Heart right ventricle (tissue), 16 donors: ENCODE data around the gene HPGDS. TPM values are rescaled to one million over a fixed set of nuclear protein-coding genes. Genes with fewer than 3 reads are reported as not detected.

Source experiments
- ATAC-seq, 8 donors: fragments of 200-7000 bp; cut with Tn5 transposase; one replicate each; pipeline ENCODE4 v1.9.1; 2020; ENCODE audit warnings: mild to moderate bottlenecking in 8 of 8, moderate library complexity in 8 of 8, moderate number of reproducible peaks in 1 of 8
- DNase-seq, 2 donors: peaks; one replicate each; pipeline ENCODE4 v3.0.0-alpha.2; 2020
- H3K27ac ChIP-seq, 10 donors: fragments of 200-600 bp; sonication (generic) in 2 of 10; one replicate each; pipeline versions ENCODE4 v1.5.0 to v1.8.0; 2020 to 2022; ENCODE audit warnings: mild to moderate bottlenecking in 3 of 10
- H3K27me3 ChIP-seq, 7 donors: fragments of 200-600 bp; one replicate each; pipeline ENCODE4 v1.8.0; 2021 to 2022; ENCODE audit warnings: mild to moderate bottlenecking in 2 of 7
- H3K36me3 ChIP-seq, 9 donors: fragments of 200-600 bp; sonication (generic) in 1 of 9; one replicate each; pipeline versions ENCODE4 v1.5.0 to v1.8.0; 2020 to 2022; ENCODE audit warnings: mild to moderate bottlenecking in 2 of 9
- H3K4me1 ChIP-seq, 9 donors: fragments of 200-600 bp; sonication (generic) in 1 of 9; one replicate each; pipeline versions ENCODE4 v1.5.0 to v1.8.0; 2020 to 2022; ENCODE audit warnings: mild to moderate bottlenecking in 4 of 9
- H3K4me3 ChIP-seq, 10 donors: fragments of 200-600 bp; sonication (generic) in 2 of 10; one replicate each; pipeline versions ENCODE4 v1.5.0 to v1.8.0; 2020 to 2022; ENCODE audit warnings: mild to moderate bottlenecking in 7 of 10, moderate library complexity in 2 of 10
- H3K9me3 ChIP-seq, 11 donors: fragments of 200-600 bp in 10 of 11; sonication (generic) in 2 of 11; one replicate each; pipeline versions ENCODE4 v1.5.0 to v1.8.0; 2013 to 2022; ENCODE audit warnings: mild to moderate bottlenecking in 2 of 11, control low read depth in 1 of 11, moderate library complexity in 1 of 11
- CTCF ChIP-seq, 9 donors: fragments of 200-600 bp; sonication (generic) in 2 of 9; IDR thresholded peaks; one replicate each; pipeline versions ENCODE4 v1.5.0 to v1.8.0; 2021 to 2022; ENCODE audit warnings: antibody characterized with exemption in 9 of 9, mild to moderate bottlenecking in 5 of 9, moderate library complexity in 1 of 9
- WGBS, 2 donors: extraction: QIAGEN DNeasy Blood & Tissue Kit; methylation state at CpG; one replicate each; pipeline ENCODE4 v1.1.7; 2013; ENCODE audit warnings: inconsistent platforms in 1 of 2; 5-methylcytosine and 5-hydroxymethylcytosine counted together
- intact Hi-C, 10 donors: fragments of 100-400 bp; cut with DNase I; formaldehyde crosslinking; loops; one replicate each; pipeline versions ENCODE4 v1.11.1 to v1.14.2; 2022
- polyA plus RNA-seq, 2 donors: library from polyadenylated mRNA; stranded (reverse); fragments of 200-250 nt; gene quantifications; one replicate each; pipeline ENCODE4 v1.2.3, GENCODE V29; 2013
- total RNA-seq, 10 donors: library from RNA; stranded (reverse); fragmentation: NEBNext Ultra II Directional in 3 of 10; extraction: Animal tissue kit (Norgen Biotek cat#: 25700) in 3 of 10; gene quantifications; one replicate each; pipeline versions ENCODE4 v1.2.1 to v1.2.4, GENCODE V29; 2021 to 2023
- donor health status: Arrhythmogenic right ventricular cardiomyopathy.
- donor health status: ischemic (EF 13 %, LVEDD 7.1; RV severe dilation, severe dysfunction).
- donor health status: healthy with polysubstance abuse.
- donor health status: DM: no; HTN: yes; CAD: no.
- donor health status: DM: no; HTN: no; CAD: no.
- donor health status: ischemic (EF 25% LVEDD 6.9; RV normal size, moderate dysfunction).
- donor health status: ischemic (EF 25% LVEDD 5.7; RV mildly dilated, moderate dysfunction).
- donor health status: healthy.
- donor health status: DM: yes; HTN: yes; CAD: no.
- donor health status: Ischemic cardiomyopathy.
- donor health status: ischemic (EF 35%, LVEDD 5.7; RV mildly dilated, moderate dysfunction).
- donor health status: nonischemic (EF 11% LVEDD 7.7; RV severe dilation, severe dysfunction).
- donor health status: DM: yes; HTN: yes; CAD: no.
- donor health status: PGD.
- donor health status: ischemic (EF 29% LVEDD 5.4; RV normal size, mild dysfunction).
- donor health status: nonischemic (EF 23%, LVEDD 6.1; RV moderate dilation, normal function).

HPGDS gene
- total and polyA plus RNA-seq, 12 donors, result 0.13 to 3.0 (median 1.0) TPM

DNA sequence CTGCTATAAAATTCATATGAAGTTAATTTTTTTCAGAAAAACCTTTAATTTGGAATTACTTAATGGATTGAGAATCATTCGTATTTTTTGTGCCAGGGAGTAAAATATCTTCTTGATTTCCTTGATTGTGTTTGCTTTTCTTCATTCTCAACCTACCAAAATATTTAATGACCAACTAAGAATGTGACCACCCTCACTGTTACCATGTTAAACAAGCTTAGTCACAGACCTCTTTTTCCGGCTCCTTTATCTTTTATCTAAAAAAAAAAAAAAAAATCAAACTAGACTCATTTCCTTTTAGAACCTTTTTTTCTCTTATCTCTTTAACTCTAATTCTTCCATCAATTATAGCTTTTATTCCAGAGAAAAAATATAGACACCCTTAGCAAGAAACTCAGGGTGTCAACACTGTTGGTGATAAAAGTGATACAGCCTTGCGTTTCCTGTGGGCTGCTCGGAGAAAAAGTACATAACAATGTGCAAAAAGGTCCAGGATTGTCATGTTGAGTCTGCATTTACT lies 20.6 kb upstream of the HPGDS start:
- Histone ChIP-seq H3K4me3 (no peak overlapping the region), H3K9me3 (peaks cover 0 to 17% (median 0%) of the 10 kb centered on the region in 11 donors), H3K27ac (no peak overlapping the region), H3K4me1 (no peaks in the 10 kb centered on the region), H3K27me3 (no peaks in the 10 kb centered on the region), H3K36me3 (no peaks in the 10 kb centered on the region)
- WGBS, 2 donors, result 72 to 83% methylated on average over 4 of the region's 4 CpGs
- intact Hi-C loops, result no loop called here
- no peak for DNase-seq
- no peak for TF ChIP-seq CTCF (IDR thresholded peaks at IDR 0.05)
- ATAC-seq, result no peak

DNA sequence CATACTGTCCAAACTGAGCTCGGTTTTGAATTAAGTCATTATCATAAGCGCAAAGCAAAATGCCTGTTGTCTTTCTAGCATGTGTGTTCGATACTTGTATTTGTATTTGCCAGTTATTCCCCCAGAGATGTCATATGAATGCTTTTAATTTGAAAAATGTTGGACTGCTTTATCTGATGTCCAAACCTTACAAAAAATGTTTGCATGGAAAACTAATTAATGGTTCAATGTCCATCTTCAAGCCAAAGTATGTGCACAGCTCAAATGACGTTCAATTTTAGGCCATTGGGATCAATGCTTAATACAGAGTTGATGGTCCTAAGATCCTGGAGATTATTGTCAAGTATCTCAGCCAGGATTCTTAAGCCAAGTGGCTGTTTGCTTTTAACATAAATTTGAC lies 17.2 kb upstream of the HPGDS start:
- no peaks in the 10 kb centered on the region for H3K4me1 ChIP-seq
- intact Hi-C loops, result no loop called here
- H3K27ac ChIP-seq, result no peak overlapping the region
- WGBS, 2 donors, result 67 to 71% methylated on average over 4 of the region's 4 CpGs
- DNase-seq (no peak), ATAC-seq (no peak)
- H3K36me3 ChIP-seq, result no peaks in the 10 kb centered on the region
- H3K27me3 ChIP-seq, result no peaks in the 10 kb centered on the region
- H3K4me3 ChIP-seq, result no peak overlapping the region
- no peaks in the 10 kb centered on the region for H3K9me3 ChIP-seq
- TF ChIP-seq CTCF (IDR thresholded peaks at IDR 0.05), result no peak

GRCh38 chr4:94359221-94359620 lies 16.6 kb upstream of the HPGDS start:
- H3K27me3 ChIP-seq, result no peaks in the 10 kb centered on the region
- H3K4me3 ChIP-seq, result no peak overlapping the region
- WGBS, 2 donors, result 87 to 91% methylated on average over 2 of the region's 2 CpGs
- no peaks in the 10 kb centered on the region for H3K36me3 ChIP-seq
- DNase-seq (no peak), ATAC-seq (no peak)
- H3K27ac ChIP-seq, result no peak overlapping the region
- no peaks in the 10 kb centered on the region for H3K9me3 ChIP-seq
- H3K4me1 ChIP-seq, result no peaks in the 10 kb centered on the region
- TF ChIP-seq CTCF (IDR thresholded peaks at IDR 0.05), result no peak
- intact Hi-C loops, result no loop called here

DNA sequence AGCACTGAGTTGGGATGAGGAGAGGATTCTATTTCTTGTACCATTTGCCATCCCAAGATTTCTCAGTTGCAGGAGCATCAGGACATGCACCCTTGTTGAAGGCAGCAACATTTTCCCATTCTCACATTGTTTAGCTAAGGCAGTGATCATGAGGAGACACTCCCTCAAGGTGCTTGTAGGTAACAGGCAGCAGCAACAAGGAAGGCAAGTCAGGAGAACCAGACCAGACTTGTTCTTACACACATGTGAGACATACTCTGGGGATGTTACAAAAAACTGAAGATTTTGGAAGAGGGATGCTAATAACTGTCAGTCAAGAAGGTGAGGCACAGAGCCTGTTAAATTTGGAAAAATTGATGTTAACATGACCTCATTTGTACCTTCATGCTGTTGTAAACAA lies 15.5 kb upstream of the HPGDS start:
- intact Hi-C loops, result no loop called here
- no peak for TF ChIP-seq CTCF (IDR thresholded peaks at IDR 0.05)
- Histone ChIP-seq H3K4me1 (no peaks in the 10 kb centered on the region), H3K27me3 (no peaks in the 10 kb centered on the region), H3K9me3 (no peaks in the 10 kb centered on the region), H3K4me3 (no peak overlapping the region), H3K27ac (no peak overlapping the region), H3K36me3 (no peaks in the 10 kb centered on the region)
- ATAC-seq, result no peak
- no peak for DNase-seq
